GM12878 (cell line): ENCODE measurements around the gene COASY.

ENCODE experiments used
- BCLAF1 ChIP-seq: fragments of 450-650 bp; IDR thresholded peaks from 2 replicates; pipeline ENCODE4 v1.6.1; 2017; ENCODE audit warnings: antibody characterized with exemption, mild to moderate bottlenecking, moderate library complexity
- BHLHE40 ChIP-seq, 2 experiments: fragments of 450-650 bp in 1 of 2; IDR thresholded peaks; 2 replicates each; pipeline ENCODE4 v1.6.1; 2011 to 2017; ENCODE audit warnings: low read depth in 2 of 2, borderline replicate concordance in 1 of 2, improper control_type of control experiment in 1 of 2, low read length in 1 of 2, mild to moderate bottlenecking in 1 of 2
- CEBPB ChIP-seq, 2 experiments: fragments of 150-350 bp in 1 of 2; IDR thresholded peaks; 2 replicates each; pipeline ENCODE4 v1.6.1; 2012 to 2014; ENCODE audit warnings: low read depth in 2 of 2, low read length in 2 of 2, borderline replicate concordance in 1 of 2, inconsistent platforms in 1 of 2
- EZH2 ChIP-seq: IDR thresholded peaks from 2 replicates; pipeline ENCODE4 v1.6.1; 2012; ENCODE audit warnings: low read depth, mild to moderate bottlenecking, control low read depth, inconsistent platforms, low read length, borderline replicate concordance; ENCODE audit not compliant: control insufficient read depth
- JUNB ChIP-seq: IDR thresholded peaks from 2 replicates; pipeline ENCODE4 v1.6.1; 2016; ENCODE audit warnings: antibody characterized with exemption, mild to moderate bottlenecking
- POLR2A ChIP-seq: IDR thresholded peaks from 2 replicates; pipeline ENCODE4 v1.6.1; 2011; ENCODE audit warnings: low read depth, mild to moderate bottlenecking, low read length
- POLR2AphosphoS5 ChIP-seq: IDR thresholded peaks from 2 replicates; pipeline ENCODE4 v1.6.1; 2011; ENCODE audit warnings: mild to moderate bottlenecking, low read length, inconsistent platforms
- RFX5 ChIP-seq: IDR thresholded peaks from 2 replicates; pipeline ENCODE4 v1.6.1; 2011; ENCODE audit warnings: low read depth, low read length, improper control_type of control experiment
- SMC3 ChIP-seq: IDR thresholded peaks from 2 replicates; pipeline ENCODE4 v1.6.1; 2011; ENCODE audit warnings: low read length, improper control_type of control experiment, borderline replicate concordance
- SP1 ChIP-seq: IDR thresholded peaks from one replicate; pipeline ENCODE4 v1.6.1; 2011; ENCODE audit warnings: low read depth, low read length
- SREBF2 ChIP-seq: IDR thresholded peaks from 2 replicates; pipeline ENCODE4 v1.6.1; 2012; ENCODE audit warnings: mild to moderate bottlenecking, low read length
- TF ChIP-seq, protein P1 (sequence below): fragments of 450-650 bp; IDR thresholded peaks from 2 replicates; pipeline ENCODE4 v1.6.1; 2017; ENCODE audit warnings: mild to moderate bottlenecking

DNA sequence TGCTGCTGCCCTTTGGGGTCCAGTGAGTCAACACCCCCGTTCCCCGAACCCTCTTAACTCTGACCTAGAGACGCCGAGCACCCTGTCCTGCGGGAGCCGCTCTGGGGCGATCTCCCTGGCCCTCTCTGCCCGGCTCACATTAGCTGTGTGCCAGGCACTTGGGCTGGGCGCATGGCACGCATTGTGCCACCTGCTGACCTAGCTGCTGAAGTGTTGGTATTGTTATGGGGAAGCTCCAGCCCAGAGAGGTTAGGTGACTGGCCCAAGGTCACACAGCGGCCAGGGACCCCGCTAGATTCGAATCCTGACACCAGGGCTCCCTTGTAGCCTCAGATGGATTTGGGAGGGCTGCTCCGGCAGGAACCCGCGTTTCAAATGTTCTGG, 8.1 kb upstream of the COASY start:
- TF ChIP-seq, protein P1, sequence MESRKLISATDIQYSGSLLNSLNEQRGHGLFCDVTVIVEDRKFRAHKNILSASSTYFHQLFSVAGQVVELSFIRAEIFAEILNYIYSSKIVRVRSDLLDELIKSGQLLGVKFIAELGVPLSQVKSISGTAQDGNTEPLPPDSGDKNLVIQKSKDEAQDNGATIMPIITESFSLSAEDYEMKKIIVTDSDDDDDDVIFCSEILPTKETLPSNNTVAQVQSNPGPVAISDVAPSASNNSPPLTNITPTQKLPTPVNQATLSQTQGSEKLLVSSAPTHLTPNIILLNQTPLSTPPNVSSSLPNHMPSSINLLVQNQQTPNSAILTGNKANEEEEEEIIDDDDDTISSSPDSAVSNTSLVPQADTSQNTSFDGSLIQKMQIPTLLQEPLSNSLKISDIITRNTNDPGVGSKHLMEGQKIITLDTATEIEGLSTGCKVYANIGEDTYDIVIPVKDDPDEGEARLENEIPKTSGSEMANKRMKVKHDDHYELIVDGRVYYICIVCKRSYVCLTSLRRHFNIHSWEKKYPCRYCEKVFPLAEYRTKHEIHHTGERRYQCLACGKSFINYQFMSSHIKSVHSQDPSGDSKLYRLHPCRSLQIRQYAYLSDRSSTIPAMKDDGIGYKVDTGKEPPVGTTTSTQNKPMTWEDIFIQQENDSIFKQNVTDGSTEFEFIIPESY = no peak
- no peak for TF ChIP-seq JUNB
- no peak for TF ChIP-seq CEBPB (IDR thresholded peaks at IDR 0.05; ENCODE audit: borderline replicate concordance in 1 of 2, low read depth in 2 of 2, low read length in 2 of 2)
- TF ChIP-seq SREBF2 = no peak
- no peak for TF ChIP-seq RFX5
- no peak for TF ChIP-seq BCLAF1
- no peak for TF ChIP-seq POLR2AphosphoS5
- TF ChIP-seq EZH2 = no peak
- TF ChIP-seq SP1 = no peak
- TF ChIP-seq SMC3 = no peak
- no peak for TF ChIP-seq BHLHE40 (IDR thresholded peaks at IDR 0.05; ENCODE audit: borderline replicate concordance in 1 of 2, low read depth in 2 of 2, low read length in 1 of 2)
- no peak for TF ChIP-seq POLR2A
